NCI-H1436 (cell line): ENCODE measurements around the gene ENTHD1.
"Not testable (repeated sequence)": the region's sequence is repeated elsewhere in the genome, so short reads cannot be mapped to it uniquely, and the experiment has no call there.

Experiments used
- DNase-seq: peaks from one replicate; lab custom pipeline; 2025; lab: John Stamatoyannopoulos, UW

Gene ENTHD1

GRCh38 chr22:39924286-39924685 lies 30.7 kb upstream of the ENTHD1 start:
- no peak for DNase-seq

GRCh38 chr22:39923696-39924095 lies 30.1 kb upstream of the ENTHD1 start:
- no peak for DNase-seq

- DNase-seq: no peak
Observed at GRCh38 chr22:39920134-39920743, 26.7 kb upstream of the ENTHD1 start.

- no peak for DNase-seq
Observed at GRCh38 chr22:39917776-39918495, 24.4 kb upstream of the ENTHD1 start.

- no peak for DNase-seq
Observed at GRCh38 chr22:39917197-39917643, 23.7 kb upstream of the ENTHD1 start.

- DNase-seq: no peak
Observed at GRCh38 chr22:39916496-39916895, 22.9 kb upstream of the ENTHD1 start.

GRCh38 chr22:39915295-39915726 lies 21.8 kb upstream of the ENTHD1 start:
- no peak for DNase-seq

GRCh38 chr22:39914584-39914983 lies 21.0 kb upstream of the ENTHD1 start:
- no peak for DNase-seq

- no peak for DNase-seq
Observed at GRCh38 chr22:39913886-39914285, 20.3 kb upstream of the ENTHD1 start.

GRCh38 chr22:39913321-39913720 lies 19.8 kb upstream of the ENTHD1 start:
- no peak for DNase-seq

- no peak for DNase-seq
Observed at GRCh38 chr22:39910876-39911613, 17.5 kb upstream of the ENTHD1 start.

- DNase-seq: no peak
Observed at GRCh38 chr22:39908737-39909136, 15.2 kb upstream of the ENTHD1 start.

- no peak for DNase-seq
Observed at GRCh38 chr22:39908136-39908535, 14.6 kb upstream of the ENTHD1 start.

GRCh38 chr22:39907605-39908097 lies 14.1 kb upstream of the ENTHD1 start:
- no peak for DNase-seq

- no peak for DNase-seq
Observed at GRCh38 chr22:39907047-39907446, 13.5 kb upstream of the ENTHD1 start.

- DNase-seq: no peak
Observed at GRCh38 chr22:39906207-39906606, 12.6 kb upstream of the ENTHD1 start.

GRCh38 chr22:39905687-39906086 lies 12.1 kb upstream of the ENTHD1 start:
- no peak for DNase-seq

GRCh38 chr22:39904862-39905261 lies 11.3 kb upstream of the ENTHD1 start:
- no peak for DNase-seq

GRCh38 chr22:39904024-39904423 lies 10.5 kb upstream of the ENTHD1 start:
- DNase-seq: not testable (repeated sequence)

GRCh38 chr22:39901565-39902146 lies 8.1 kb upstream of the ENTHD1 start:
- DNase-seq: no peak

- DNase-seq: no peak
Observed at GRCh38 chr22:39900306-39901227, 7.0 kb upstream of the ENTHD1 start, which contains the start of gene GRAP2. GRAP2 (plus strand) TSS chr22:39901084; CDS start chr22:39947107, 46,023 bp downstream.
